ENCODE data around the gene UBL3. TPM values are rescaled to one million over a fixed set of nuclear protein-coding genes. Genes with fewer than 3 reads are reported as not detected.
A peak's percentile ranks its signal among the peaks of the same experiment; 100 is the strongest.

Gene UBL3
- total RNA-seq, 3 donors from 2014 or later (not counting 1 experiment from before 2014, with no cell fraction given), result 29.6 to 36.0 (median 31.5) TPM

GRCh38 chr13:29810145-29810742, 40.2 kb downstream of the UBL3 start:
- no peaks in the 10 kb centered on the region for H3K4me1 ChIP-seq (ENCODE audit: control insufficient read depth, insufficient read depth, low read length)
- peaks cover 35 to 38% of the 10 kb centered on the region in 2 donors for H3K4me1 Mint-ChIP-seq

DNA sequence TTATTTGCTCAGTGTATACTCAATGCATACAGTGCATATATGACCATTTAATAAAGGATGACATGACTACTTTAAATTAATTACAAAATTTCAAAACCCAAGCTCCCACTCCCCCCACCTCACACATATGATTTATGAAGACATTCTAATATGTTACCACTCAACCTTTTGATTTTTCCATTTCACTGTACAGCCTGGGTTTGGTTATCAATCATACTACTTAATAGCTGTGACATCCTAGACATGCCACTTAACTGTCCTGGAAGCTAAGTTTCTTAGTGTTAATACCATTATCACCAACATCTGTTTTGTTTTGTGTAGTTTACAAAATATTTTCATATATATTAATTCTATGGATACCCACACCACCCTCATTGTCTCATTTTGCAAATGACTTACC, 42.2 kb downstream of the UBL3 start:
- H3K4me3 Mint-ChIP-seq, result no peak overlapping the region
- H3K27ac ChIP-seq (ENCODE audit: low read length), result no peak overlapping the region
- no peak for TF ChIP-seq CTCF (IDR thresholded peaks at IDR 0.05)
- H3K9me3 Mint-ChIP-seq, result no peaks in the 10 kb centered on the region
- no peaks in the 10 kb centered on the region for H3K27me3 Mint-ChIP-seq (ENCODE audit: low read depth in 2 of 2)
- H3K36me3 Mint-ChIP-seq, result no peaks in the 10 kb centered on the region
- H3K9me3 ChIP-seq (ENCODE audit: control insufficient read depth, insufficient read depth, low read length), result no peaks in the 10 kb centered on the region
- H3K4me1 Mint-ChIP-seq, result peaks cover 32 to 33% of the 10 kb centered on the region in 2 donors
- no peak overlapping the region for H3K4me3 ChIP-seq (ENCODE audit: low read length)
- no peak for ATAC-seq
- intact Hi-C loops (cut with micrococcal nuclease), result no loop called here
- no peaks in the 10 kb centered on the region for H3K27me3 ChIP-seq (ENCODE audit: control insufficient read depth, insufficient read depth, low read length)
- H3K27ac Mint-ChIP-seq, result no peak overlapping the region
- H3K36me3 ChIP-seq (ENCODE audit: control insufficient read depth, insufficient read depth, low read length), result no peaks in the 10 kb centered on the region
- H3K4me1 ChIP-seq (ENCODE audit: control insufficient read depth, insufficient read depth, low read length), result no peaks in the 10 kb centered on the region
- DNase-seq, result no peak

More at GRCh38 chr13:29810145-29810742, 40.2 kb downstream of the UBL3 start:
- no peaks in the 10 kb centered on the region for H3K9me3 ChIP-seq (ENCODE audit: control insufficient read depth, insufficient read depth, low read length)
- no peaks in the 10 kb centered on the region for H3K36me3 ChIP-seq (ENCODE audit: control insufficient read depth, insufficient read depth, low read length)
- H3K4me3 Mint-ChIP-seq, result no peak overlapping the region
- no peaks in the 10 kb centered on the region for H3K36me3 Mint-ChIP-seq
- H3K27ac ChIP-seq (ENCODE audit: low read length), result no peak overlapping the region
- no peaks in the 10 kb centered on the region for H3K27me3 Mint-ChIP-seq (ENCODE audit: low read depth in 2 of 2)
- 91% methylated on average over 2 of the region's 2 CpGs for WGBS (ENCODE audit: insufficient coverage)
- intact Hi-C loops (cut with micrococcal nuclease), result no loop called here
- TF ChIP-seq CTCF (IDR thresholded peaks at IDR 0.05), result no peak
- H3K27me3 ChIP-seq (ENCODE audit: control insufficient read depth, insufficient read depth, low read length), result no peaks in the 10 kb centered on the region
- no peak overlapping the region for H3K27ac Mint-ChIP-seq
- H3K4me3 ChIP-seq (ENCODE audit: low read length), result no peak overlapping the region
- no peak for ATAC-seq
- H3K9me3 Mint-ChIP-seq, result no peaks in the 10 kb centered on the region
- no peak for DNase-seq

- H3K9me3 Mint-ChIP-seq, result no peaks in the 10 kb centered on the region
- 95% methylated on average over 5 of the region's 7 CpGs for WGBS (ENCODE audit: insufficient coverage)
- H3K27ac ChIP-seq (ENCODE audit: low read length), result no peak overlapping the region
- H3K4me3 Mint-ChIP-seq, result no peak overlapping the region
- no peaks in the 10 kb centered on the region for H3K36me3 Mint-ChIP-seq
- H3K27me3 ChIP-seq (ENCODE audit: control insufficient read depth, insufficient read depth, low read length), result no peaks in the 10 kb centered on the region
- no peaks in the 10 kb centered on the region for H3K27me3 Mint-ChIP-seq (ENCODE audit: low read depth in 2 of 2)
- no peak for DNase-seq
- peaks cover 24 to 26% of the 10 kb centered on the region in 2 donors for H3K4me1 Mint-ChIP-seq
- no peak for TF ChIP-seq CTCF (IDR thresholded peaks at IDR 0.05)
- H3K27ac Mint-ChIP-seq, result no peak overlapping the region
- intact Hi-C loops (cut with micrococcal nuclease), result no loop called here
- no peaks in the 10 kb centered on the region for H3K9me3 ChIP-seq (ENCODE audit: control insufficient read depth, insufficient read depth, low read length)
- peaks cover 5% of the 10 kb centered on the region for H3K4me1 ChIP-seq (ENCODE audit: control insufficient read depth, insufficient read depth, low read length)
- H3K4me3 ChIP-seq (ENCODE audit: low read length), result no peak overlapping the region
- H3K36me3 ChIP-seq (ENCODE audit: control insufficient read depth, insufficient read depth, low read length), result no peaks in the 10 kb centered on the region
- peak in 1 of 3 donors; percentile 35 for ATAC-seq
Measured at GRCh38 chr13:29805994-29806979, 44.1 kb downstream of the UBL3 start.

All from natural killer cell (primary cell).